Left ventricle myocardium inferior (tissue), 1 donor: ENCODE measurements around the gene PNPLA3. TPM values are rescaled to one million over a fixed set of nuclear protein-coding genes. Genes with fewer than 3 reads are reported as not detected.
A peak's percentile ranks its signal among the peaks of the same experiment; 100 is the strongest.

ENCODE experiments used
- DNase-seq: peaks from one replicate; pipeline ENCODE4 v3.0.0-alpha.2; 2020
- H3K27ac ChIP-seq: fragments of 200-600 bp; replicated peaks from 2 replicates; pipeline ENCODE4 v1.8.0; 2021
- H3K27me3 ChIP-seq: fragments of 200-600 bp; 2 replicates; pipeline ENCODE4 v1.8.0; 2021; ENCODE audit warnings: low read depth
- H3K36me3 ChIP-seq: fragments of 200-600 bp; 2 replicates; pipeline ENCODE4 v1.8.0; 2021
- H3K4me1 ChIP-seq: fragments of 200-600 bp; 2 replicates; pipeline ENCODE4 v1.8.0; 2021
- H3K4me3 ChIP-seq: fragments of 200-600 bp; 2 replicates; pipeline ENCODE4 v1.8.0; 2021; ENCODE audit warnings: mild to moderate bottlenecking, moderate library complexity
- H3K9me3 ChIP-seq: fragments of 200-600 bp; replicated peaks from 2 replicates; pipeline ENCODE4 v1.8.0; 2021
- intact Hi-C: fragments of 100-400 bp; cut with micrococcal nuclease; formaldehyde crosslinking; loops from one replicate; pipeline ENCODE4 v1.11.0; 2022
- total RNA-seq: library from RNA; stranded (reverse); fragmentation: NEBNext Ultra II Directional; extraction: Animal tissue kit (Norgen Biotek cat#: 25700); gene quantifications from one replicate; pipeline ENCODE4 v1.2.1, GENCODE V29; 2021
- TF ChIP-seq, protein P1 (sequence below): fragments of 200-600 bp; IDR thresholded peaks from 2 replicates; pipeline ENCODE4 v1.8.0; 2021; ENCODE audit warnings: antibody characterized with exemption, mild to moderate bottlenecking, borderline replicate concordance
- donor health status: DM: no; HTN: yes; CAD: no; lungs with severe emphysema.

The PNPLA3 gene
- total RNA-seq, 1 donor from 2014 or later: not detected

DNA sequence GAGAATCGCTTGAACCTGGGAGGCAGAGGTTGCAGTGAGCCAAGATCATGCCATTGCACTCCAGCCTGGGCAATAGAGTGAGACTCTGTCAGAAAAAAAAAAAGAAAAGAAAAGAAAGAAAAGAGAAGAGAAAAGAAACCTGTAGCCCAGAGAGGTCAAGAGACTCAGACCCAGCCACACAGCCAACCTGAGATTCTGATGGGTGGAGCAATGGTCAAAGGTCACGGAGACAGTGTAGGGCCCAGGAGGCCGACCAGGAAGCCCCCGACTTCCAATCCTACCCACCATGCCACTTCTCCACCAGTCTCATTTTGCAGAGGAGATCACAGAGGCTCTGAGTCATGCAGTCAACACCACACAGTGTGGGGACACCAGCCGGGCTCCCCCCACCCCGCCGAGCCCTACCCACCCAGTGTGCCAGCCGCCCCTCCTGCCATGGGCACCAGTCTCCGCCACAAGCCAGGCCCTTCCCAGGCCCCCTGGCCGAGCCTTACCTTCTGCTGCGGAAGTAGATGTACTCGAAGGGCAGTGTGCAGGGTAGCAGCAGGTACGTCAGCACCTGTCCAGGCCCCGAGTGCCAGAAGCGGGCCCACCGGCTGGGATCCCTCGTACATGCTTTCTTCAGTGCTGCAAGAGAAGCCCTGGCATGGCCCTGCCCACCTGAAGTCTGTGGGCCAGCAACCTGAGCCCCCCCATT, 39.7 kb upstream of the PNPLA3 start:
- Histone ChIP-seq H3K4me3 (no peak overlapping the region), H3K27ac (no peak overlapping the region), H3K9me3 (no peaks in the 10 kb centered on the region), H3K27me3 (peaks cover 67% of the 10 kb centered on the region), H3K4me1 (no peaks in the 10 kb centered on the region), H3K36me3 (no peaks in the 10 kb centered on the region)
- DNase-seq: no peak
- TF ChIP-seq, protein P1, sequence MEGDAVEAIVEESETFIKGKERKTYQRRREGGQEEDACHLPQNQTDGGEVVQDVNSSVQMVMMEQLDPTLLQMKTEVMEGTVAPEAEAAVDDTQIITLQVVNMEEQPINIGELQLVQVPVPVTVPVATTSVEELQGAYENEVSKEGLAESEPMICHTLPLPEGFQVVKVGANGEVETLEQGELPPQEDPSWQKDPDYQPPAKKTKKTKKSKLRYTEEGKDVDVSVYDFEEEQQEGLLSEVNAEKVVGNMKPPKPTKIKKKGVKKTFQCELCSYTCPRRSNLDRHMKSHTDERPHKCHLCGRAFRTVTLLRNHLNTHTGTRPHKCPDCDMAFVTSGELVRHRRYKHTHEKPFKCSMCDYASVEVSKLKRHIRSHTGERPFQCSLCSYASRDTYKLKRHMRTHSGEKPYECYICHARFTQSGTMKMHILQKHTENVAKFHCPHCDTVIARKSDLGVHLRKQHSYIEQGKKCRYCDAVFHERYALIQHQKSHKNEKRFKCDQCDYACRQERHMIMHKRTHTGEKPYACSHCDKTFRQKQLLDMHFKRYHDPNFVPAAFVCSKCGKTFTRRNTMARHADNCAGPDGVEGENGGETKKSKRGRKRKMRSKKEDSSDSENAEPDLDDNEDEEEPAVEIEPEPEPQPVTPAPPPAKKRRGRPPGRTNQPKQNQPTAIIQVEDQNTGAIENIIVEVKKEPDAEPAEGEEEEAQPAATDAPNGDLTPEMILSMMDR: no peak
- intact Hi-C loops: loop anchor here (10.0 kb wide), 1 partner anchor 61 kb away; no protein-coding TSS in a partner anchor

DNA sequence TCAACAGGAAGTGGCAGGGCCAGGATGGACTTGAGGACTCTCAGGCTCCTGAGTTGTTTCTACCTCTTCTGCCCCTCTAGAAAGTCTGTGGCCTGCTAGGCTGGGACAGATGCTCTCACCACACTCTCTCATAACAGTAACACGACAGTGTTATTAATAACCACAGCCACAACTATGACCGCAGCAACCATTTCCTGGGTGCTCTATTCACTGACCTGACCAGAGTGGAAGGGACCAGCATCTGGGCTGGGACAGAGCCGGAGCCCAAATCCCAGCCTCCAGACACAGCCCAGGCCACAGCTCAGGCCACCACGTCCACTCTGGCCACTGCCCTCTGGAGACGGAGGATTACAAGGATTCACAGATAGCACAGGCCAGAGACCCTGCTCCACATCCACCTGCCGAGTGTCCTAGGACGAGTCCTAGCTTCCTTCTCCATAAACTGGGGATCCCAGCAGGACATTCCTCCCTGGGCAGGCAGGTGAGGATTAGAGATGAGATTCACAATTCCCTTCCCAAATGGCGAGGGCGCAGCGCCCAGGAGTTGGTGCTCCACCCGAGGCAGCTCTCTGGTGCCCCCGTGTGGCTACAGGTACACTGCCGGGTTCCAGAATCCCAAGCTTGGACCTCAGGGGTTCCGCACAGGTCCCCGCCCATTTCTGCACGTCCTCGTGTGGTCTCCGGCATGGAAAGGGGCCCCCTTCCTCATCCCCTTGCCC, 38.8 kb upstream of the PNPLA3 start:
- H3K4me1 ChIP-seq: no peaks in the 10 kb centered on the region
- H3K27me3 ChIP-seq: peaks cover 67% of the 10 kb centered on the region
- H3K36me3 ChIP-seq: no peaks in the 10 kb centered on the region
- no peak overlapping the region for H3K4me3 ChIP-seq
- TF ChIP-seq, protein P1: peak; percentile 83
- no peak overlapping the region for H3K27ac ChIP-seq
- intact Hi-C loops: loop anchor here (10.0 kb wide), 1 partner anchor 60 kb away; no protein-coding TSS in a partner anchor
- DNase-seq: peak; percentile 59
- no peaks in the 10 kb centered on the region for H3K9me3 ChIP-seq

DNA sequence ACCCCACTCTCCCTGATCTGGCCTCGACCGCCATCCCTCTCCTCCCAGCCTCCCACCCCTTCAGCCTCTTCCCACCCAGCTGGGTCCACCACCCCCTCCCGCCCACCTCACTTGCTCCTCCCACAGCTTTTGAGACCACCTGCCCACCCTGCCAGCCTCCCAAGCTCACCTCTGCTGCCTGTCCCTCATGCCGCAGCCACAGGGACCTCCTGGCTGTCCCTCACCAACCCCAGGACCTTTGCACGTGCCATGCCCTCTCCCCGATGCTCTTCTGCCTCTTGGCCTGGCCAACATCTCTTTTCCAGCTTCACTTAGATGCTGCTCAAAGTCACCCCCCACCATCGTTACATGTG, 38.3 kb upstream of the PNPLA3 start:
- Histone ChIP-seq H3K27ac (no peak overlapping the region), H3K4me3 (no peak overlapping the region), H3K4me1 (no peaks in the 10 kb centered on the region), H3K36me3 (no peaks in the 10 kb centered on the region), H3K27me3 (peaks cover 67% of the 10 kb centered on the region), H3K9me3 (no peaks in the 10 kb centered on the region)
- TF ChIP-seq, protein P1: no peak
- intact Hi-C loops: loop anchor here (10.0 kb wide), 1 partner anchor 60 kb away; no protein-coding TSS in a partner anchor
- DNase-seq: no peak

DNA sequence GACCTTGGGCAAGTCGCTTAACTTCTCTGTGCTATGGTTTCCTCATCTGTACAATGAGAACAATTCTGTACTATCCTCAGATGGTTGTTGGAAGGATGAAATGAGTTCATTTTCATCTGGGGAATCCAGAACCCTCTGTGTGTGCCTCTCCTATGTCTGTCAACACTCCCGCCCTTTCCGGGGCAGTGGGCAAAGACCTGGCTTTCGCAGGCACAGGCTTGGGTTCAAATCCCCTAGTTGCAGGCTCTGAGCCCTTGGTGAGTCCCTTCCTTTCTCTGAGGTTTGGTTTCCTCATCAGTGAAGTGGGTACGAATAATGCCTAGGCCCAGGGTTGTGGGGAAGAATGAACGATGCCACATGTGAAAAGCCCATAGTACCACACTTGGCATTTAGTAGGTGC, 37.8 kb upstream of the PNPLA3 start:
- intact Hi-C loops: loop anchor here (10.0 kb wide), 1 partner anchor 59 kb away; no protein-coding TSS in a partner anchor
- Histone ChIP-seq H3K36me3 (no peaks in the 10 kb centered on the region), H3K9me3 (no peaks in the 10 kb centered on the region), H3K27ac (no peak overlapping the region), H3K4me1 (no peaks in the 10 kb centered on the region), H3K27me3 (peaks cover 67% of the 10 kb centered on the region), H3K4me3 (no peak overlapping the region)
- DNase-seq: no peak
- TF ChIP-seq, protein P1: no peak

GRCh38 chr22:43886231-43886630, 37.4 kb upstream of the PNPLA3 start:
- intact Hi-C loops: loop anchor here (10.0 kb wide), 1 partner anchor 59 kb away; no protein-coding TSS in a partner anchor
- Histone ChIP-seq H3K36me3 (no peaks in the 10 kb centered on the region), H3K27ac (no peak overlapping the region), H3K4me3 (no peak overlapping the region), H3K27me3 (peaks cover 67% of the 10 kb centered on the region), H3K9me3 (no peaks in the 10 kb centered on the region), H3K4me1 (peaks cover 3% of the 10 kb centered on the region)
- no peak for DNase-seq
- TF ChIP-seq, protein P1: no peak
